ENCODE data around the gene MT1HL1.

GRCh38 chr1:237050185-237050584 lies 45.9 kb upstream of the MT1HL1 start:
- TF ChIP-seq CTCF (IDR thresholded peaks at IDR 0.05) (no peak), POLR2A (IDR thresholded peaks at IDR 0.05) (no peak)

Measured in uterus (tissue), 2 donors.